ENCODE measurements around the gene GORASP1. TPM values are rescaled to one million over a fixed set of nuclear protein-coding genes. Genes with fewer than 3 reads are reported as not detected.
"Not testable (repeated sequence)": the region's sequence is repeated elsewhere in the genome, so short reads cannot be mapped to it uniquely, and the experiment has no call there.

GORASP1 gene
- total and polyA plus RNA-seq, 5 experiments from 2014 or later, result 10.2 to 41.2 (median 13.8) TPM

GRCh38 chr3:39065197-39065596, 42.2 kb downstream of the GORASP1 start:
- peak in 4 of 10 donors; percentile 2 to 21 (median 7) for DNase-seq
- H3K4me1 Mint-ChIP-seq, result peaks cover 10 to 32% (median 26%) of the 10 kb centered on the region in 4 donors
- peaks cover 0 to 2% (median 0%) of the 10 kb centered on the region in 9 donors for H3K9me3 Mint-ChIP-seq
- ATAC-seq, result peak; percentile 89 to 94
- POLR2A ChIA-PET, result no interaction called here
- H3K4me3 Mint-ChIP-seq, result no peak overlapping the region
- peaks cover 2 to 62% (median 29%) of the 10 kb centered on the region in 3 donors for H3K36me3 Mint-ChIP-seq
- H3K27me3 Mint-ChIP-seq, result no peaks in the 10 kb centered on the region
- peak overlapping the region in 4 of 10 donors; percentile 6 to 63 (median 36) for H3K27ac Mint-ChIP-seq

GRCh38 chr3:39064646-39065045, 42.8 kb downstream of the GORASP1 start:
- Mint-ChIP-seq H3K27me3 (no peaks in the 10 kb centered on the region), H3K27ac (peak overlapping the region in 3 of 10 donors; percentile 6 to 51 (median 51)), H3K9me3 (peaks cover 0 to 2% (median 0%) of the 10 kb centered on the region in 9 donors), H3K4me3 (peak overlapping the region in 1 of 10 donors; percentile 18), H3K36me3 (peaks cover 4 to 57% (median 27%) of the 10 kb centered on the region in 3 donors), H3K4me1 (peaks cover 10 to 34% (median 28%) of the 10 kb centered on the region in 4 donors)
- no peak for ATAC-seq
- DNase-seq, result no peak
- POLR2A ChIA-PET, result no interaction called here

GRCh38 chr3:39063143-39063542, 44.3 kb downstream of the GORASP1 start:
- ATAC-seq (no peak), DNase-seq (no peak)
- H3K4me3 Mint-ChIP-seq, result no peak overlapping the region
- H3K4me1 Mint-ChIP-seq, result peaks cover 16 to 47% (median 38%) of the 10 kb centered on the region in 4 donors
- no peaks in the 10 kb centered on the region for H3K27me3 Mint-ChIP-seq
- peaks cover 0 to 2% (median 0%) of the 10 kb centered on the region in 9 donors for H3K9me3 Mint-ChIP-seq
- H3K36me3 Mint-ChIP-seq, result peaks cover 4 to 51% (median 27%) of the 10 kb centered on the region in 3 donors
- POLR2A ChIA-PET, result no interaction called here
- H3K27ac Mint-ChIP-seq, result no peak overlapping the region

GRCh38 chr3:39062180-39062579, 45.2 kb downstream of the GORASP1 start:
- POLR2A ChIA-PET, result no interaction called here
- no peak for DNase-seq
- H3K4me1 Mint-ChIP-seq, result peaks cover 19 to 51% (median 42%) of the 10 kb centered on the region in 4 donors
- peaks cover 0 to 2% (median 0%) of the 10 kb centered on the region in 9 donors for H3K9me3 Mint-ChIP-seq
- H3K27ac Mint-ChIP-seq, result peak overlapping the region in 5 of 10 donors; percentile 6 to 63 (median 9)
- H3K36me3 Mint-ChIP-seq, result peaks cover 4 to 46% (median 21%) of the 10 kb centered on the region in 3 donors
- no peak for ATAC-seq
- H3K4me3 Mint-ChIP-seq, result no peak overlapping the region
- H3K27me3 Mint-ChIP-seq, result no peaks in the 10 kb centered on the region

GRCh38 chr3:39061228-39061627, 46.2 kb downstream of the GORASP1 start:
- H3K27me3 Mint-ChIP-seq, DNase-seq, ATAC-seq, POLR2A ChIA-PET, H3K9me3 Mint-ChIP-seq, H3K4me3 Mint-ChIP-seq: not testable (repeated sequence)
- Mint-ChIP-seq H3K36me3 (peaks cover 4 to 37% (median 12%) of the 10 kb centered on the region in 3 donors), H3K27ac (peak overlapping the region in 1 of 10 donors; percentile 65), H3K4me1 (peaks cover 27 to 59% (median 51%) of the 10 kb centered on the region in 4 donors)

- Mint-ChIP-seq H3K4me1 (peaks cover 32 to 72% (median 67%) of the 10 kb centered on the region in 4 donors), H3K9me3 (peaks cover 0 to 2% (median 0%) of the 10 kb centered on the region in 9 donors), H3K27ac (peak overlapping the region in 5 of 10 donors; percentile 17 to 53 (median 40)), H3K27me3 (no peaks in the 10 kb centered on the region), H3K36me3 (peaks cover 4 to 10% (median 6%) of the 10 kb centered on the region in 3 donors), H3K4me3 (no peak overlapping the region)
- DNase-seq, result no peak
- ATAC-seq, result no peak
- POLR2A ChIA-PET, result no interaction called here
Observed at GRCh38 chr3:39056151-39056550, 51.3 kb downstream of the GORASP1 start.

GRCh38 chr3:39053696-39054095, 53.7 kb downstream of the GORASP1 start:
- peak overlapping the region in 3 of 10 donors; percentile 53 to 65 (median 53) for H3K27ac Mint-ChIP-seq
- peak overlapping the region in 8 of 10 donors; percentile 23 to 98 (median 62) for H3K4me3 Mint-ChIP-seq
- H3K9me3 Mint-ChIP-seq, result no peaks in the 10 kb centered on the region
- ATAC-seq (no peak), DNase-seq (no peak)
- POLR2A ChIA-PET, result no interaction called here
- no peaks in the 10 kb centered on the region for H3K27me3 Mint-ChIP-seq
- peaks cover 35 to 82% (median 72%) of the 10 kb centered on the region in 4 donors for H3K4me1 Mint-ChIP-seq
- peaks cover 0 to 10% (median 0%) of the 10 kb centered on the region in 3 donors for H3K36me3 Mint-ChIP-seq

GRCh38 chr3:39052583-39052982, 54.8 kb downstream of the GORASP1 start:
- Mint-ChIP-seq H3K9me3 (no peaks in the 10 kb centered on the region), H3K36me3 (peaks cover 0 to 7% (median 0%) of the 10 kb centered on the region in 3 donors), H3K27me3 (no peaks in the 10 kb centered on the region), H3K4me3 (peak overlapping the region; percentile 92 to 100 (median 98)), H3K4me1 (peaks cover 30 to 75% (median 67%) of the 10 kb centered on the region in 4 donors), H3K27ac (peak overlapping the region; percentile 82 to 100 (median 99))
- DNase-seq (peak in 3 of 10 donors; percentile 2 to 61 (median 2)), ATAC-seq (no peak)
- POLR2A ChIA-PET, result interaction anchor here (0.5 to 0.8 kb wide), 2 partner anchors 50 to 72 kb away, joined by 3 read pairs; no protein-coding TSS in a partner anchor

GRCh38 chr3:39051649-39052561, 55.5 kb downstream of the GORASP1 start, which contains the start of the genes SCN11A and WDR48:
SCN11A (minus strand) TSS chr3:39051944; CDS start chr3:38950362, 101,582 bp downstream.
WDR48 (plus strand) TSS chr3:39052016; CDS start chr3:39052026, 10 bp downstream.
- Mint-ChIP-seq H3K9me3 (no peaks in the 10 kb centered on the region), H3K4me3 (peak within 1 kb of the TSS; percentile 92 to 100 (median 98)), H3K36me3 (peaks cover 0 to 7% (median 0%) of the 10 kb centered on the region in 3 donors), H3K4me1 (peaks cover 28 to 76% (median 69%) of the 10 kb centered on the region in 4 donors), H3K27ac (peak within 1 kb of the TSS; percentile 98 to 100 (median 99)), H3K27me3 (no peaks in the 10 kb centered on the region)
- DNase-seq (peak; percentile 80 to 98 (median 91)), ATAC-seq (peak; percentile 88 to 91)
- POLR2A ChIA-PET, result interaction anchor here (0.5 to 0.8 kb wide), 3 partner anchors 51 to 121 kb away, joined by 3 read pairs; no protein-coding TSS in a partner anchor

GRCh38 chr3:39050029-39050428, 57.4 kb downstream of the GORASP1 start:
- ATAC-seq (no peak), DNase-seq (no peak)
- H3K36me3 Mint-ChIP-seq, result peaks cover 0 to 7% (median 0%) of the 10 kb centered on the region in 3 donors
- POLR2A ChIA-PET, result interaction anchor here (0.8 kb wide), 1 partner anchor 334 kb away, joined by 3 read pairs; no protein-coding TSS in a partner anchor
- H3K27me3 Mint-ChIP-seq, result no peaks in the 10 kb centered on the region
- H3K9me3 Mint-ChIP-seq, result no peaks in the 10 kb centered on the region
- peaks cover 19 to 60% (median 56%) of the 10 kb centered on the region in 4 donors for H3K4me1 Mint-ChIP-seq
- H3K27ac Mint-ChIP-seq, result peak overlapping the region; percentile 40 to 100 (median 91)
- H3K4me3 Mint-ChIP-seq, result peak overlapping the region in 9 of 10 donors; percentile 11 to 51 (median 17)

Data from naive thymus-derived CD8-positive, alpha-beta T cell (primary cell).